HG02970 (cell line): ENCODE data around the gene HABP2.
A peak's percentile ranks its signal among the peaks of the same experiment; 100 is the strongest.

Experiments
- ATAC-seq: cut with Tn5 transposase; IDR thresholded peaks from one replicate; pipeline ENCODE4 v1.9.1; 2021; ENCODE audit warnings: mild to moderate bottlenecking, moderate library complexity, moderate number of reproducible peaks; ENCODE audit not compliant: unreplicated experiment, low FRiP score

HABP2 gene

DNA sequence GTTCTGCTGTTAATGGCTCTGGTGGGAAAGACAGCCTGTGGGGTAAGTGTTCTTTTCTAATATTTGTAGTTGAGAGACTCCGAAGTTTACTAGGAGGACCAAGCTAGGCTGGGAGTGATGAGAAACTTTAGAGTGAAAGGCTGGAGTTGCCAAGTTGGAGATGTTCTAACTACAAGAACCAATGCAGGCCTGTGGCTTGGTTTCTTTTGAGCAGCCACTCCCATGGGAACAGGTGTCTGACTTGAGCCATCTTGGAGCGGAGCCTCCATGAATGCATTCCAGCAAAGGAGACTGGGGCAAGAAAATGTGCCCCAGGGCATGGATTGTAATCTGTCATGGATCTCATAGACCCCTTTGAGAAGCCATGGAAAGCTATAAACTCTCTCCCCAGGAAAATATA is 296 bp downstream of the HABP2 start:
- no peak for ATAC-seq

DNA sequence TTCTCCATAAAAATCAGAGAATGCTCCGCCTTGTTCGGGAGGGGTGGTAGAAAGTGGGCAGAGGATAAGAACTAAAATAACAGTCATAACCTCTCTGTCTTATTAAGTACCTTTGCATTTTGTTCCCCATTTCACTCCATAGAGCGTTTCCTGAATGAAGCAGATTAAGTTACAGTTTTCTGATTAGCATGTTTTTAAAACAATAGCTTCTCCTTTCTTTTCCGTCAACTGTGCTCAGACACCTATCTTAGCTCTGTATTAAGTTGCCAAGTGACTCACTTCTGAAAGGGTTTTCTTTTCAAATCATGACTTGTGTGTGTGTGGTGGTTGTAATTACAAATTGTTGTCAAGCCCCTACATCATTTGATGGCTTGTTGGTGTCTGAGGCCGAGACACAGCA is 1.4 kb downstream of the HABP2 start:
- no peak for ATAC-seq

DNA sequence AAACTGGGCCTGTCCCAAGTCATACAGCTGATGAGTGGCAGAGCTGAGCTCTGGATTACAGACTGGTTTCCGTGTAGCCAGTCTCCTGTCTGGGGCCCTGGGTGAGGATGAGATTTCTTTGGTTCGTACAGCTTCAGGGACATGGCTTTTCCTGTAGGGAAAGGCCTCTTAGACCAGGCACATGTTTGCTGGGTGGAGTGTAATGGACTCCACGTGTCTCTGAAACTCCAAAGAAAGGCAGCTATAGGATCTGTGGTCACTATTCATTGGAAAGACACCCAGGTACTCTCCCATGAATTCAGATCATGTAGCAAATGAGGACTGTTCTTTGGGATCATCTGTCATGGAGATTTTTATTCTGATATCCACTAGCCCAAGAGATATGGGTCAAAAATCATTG is 2.4 kb downstream of the HABP2 start:
- ATAC-seq = no peak

DNA sequence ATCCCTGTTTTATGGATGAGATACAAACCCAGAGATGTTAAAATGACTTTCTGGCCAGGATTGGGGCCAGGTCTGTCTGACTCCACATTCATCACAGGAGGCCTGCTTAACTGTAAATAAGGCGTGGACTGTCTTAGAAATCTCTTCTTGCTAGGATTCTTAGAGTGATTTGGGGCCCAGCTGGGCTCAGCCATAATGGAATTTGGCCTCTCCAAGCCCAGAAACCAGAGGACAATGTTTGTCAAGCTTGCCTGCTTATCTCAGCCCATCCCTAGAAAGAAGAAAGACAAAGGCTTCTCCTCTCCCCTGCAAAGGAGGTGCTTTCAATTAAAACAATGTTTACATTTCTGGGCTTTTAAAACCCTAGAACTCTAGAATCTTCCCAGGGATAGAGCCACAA is 2.9 kb downstream of the HABP2 start:
- ATAC-seq = no peak

DNA sequence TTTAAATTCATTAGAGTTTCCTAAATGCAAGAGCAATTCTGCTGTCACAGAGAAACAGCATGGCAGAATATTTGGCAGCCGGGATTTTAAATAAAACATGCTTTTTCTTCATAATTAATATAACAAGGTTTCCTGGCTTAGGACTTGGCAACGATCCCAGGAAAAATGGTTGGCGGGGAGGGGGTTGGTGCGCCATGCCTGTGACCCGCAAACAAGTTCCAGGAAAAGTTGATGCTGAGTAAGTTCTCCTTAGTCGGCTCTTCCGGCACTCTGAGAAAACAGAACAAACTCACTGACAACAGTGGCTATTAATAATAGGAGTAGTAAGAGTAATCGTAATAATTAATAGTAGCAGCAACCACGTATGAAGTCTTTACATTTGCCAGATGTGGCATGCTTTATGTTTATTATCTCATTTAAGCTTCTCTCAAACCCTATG is 4.6 kb downstream of the HABP2 start:
- ATAC-seq = no peak

DNA sequence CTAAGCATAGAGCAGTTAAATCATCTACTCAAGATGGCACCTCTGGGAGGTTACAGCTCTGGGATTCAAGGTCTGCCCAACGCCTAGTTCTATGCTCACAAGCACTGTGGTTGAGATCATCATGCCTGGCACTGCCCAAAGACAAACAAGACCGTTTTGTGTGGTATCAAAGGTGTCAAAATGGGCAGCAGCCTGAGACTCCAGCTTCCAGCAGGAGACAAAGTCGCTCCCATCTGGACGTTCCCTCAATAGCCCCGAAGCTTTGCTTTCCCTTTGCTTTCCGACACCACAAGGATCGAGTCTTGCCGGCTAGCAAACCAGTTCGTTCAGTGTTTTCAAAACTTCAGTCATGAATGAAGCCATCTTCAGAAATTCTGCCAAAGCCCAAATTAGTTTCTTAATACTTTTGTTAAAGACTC is 5.1 kb downstream of the HABP2 start:
- ATAC-seq = no peak

DNA sequence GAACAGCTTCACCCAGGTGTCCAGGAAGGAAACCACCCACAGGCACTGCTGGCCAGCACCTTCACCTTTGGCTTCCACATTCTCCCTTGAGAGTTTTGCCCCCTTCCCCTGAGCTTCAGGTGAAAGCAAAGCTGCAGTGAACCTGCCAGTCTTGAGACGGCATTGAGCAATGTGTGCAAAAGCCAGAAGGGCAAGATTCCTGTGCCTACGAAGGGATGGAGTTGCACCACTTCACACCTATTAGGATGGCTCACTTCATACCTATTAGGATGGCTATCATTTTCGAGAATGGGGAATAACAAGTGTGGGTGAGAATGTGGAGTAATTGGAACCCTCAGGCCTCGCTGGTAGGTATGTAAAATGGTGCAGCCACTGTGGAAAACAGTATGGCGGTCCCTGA is 7.2 kb downstream of the HABP2 start:
- no peak for ATAC-seq

DNA sequence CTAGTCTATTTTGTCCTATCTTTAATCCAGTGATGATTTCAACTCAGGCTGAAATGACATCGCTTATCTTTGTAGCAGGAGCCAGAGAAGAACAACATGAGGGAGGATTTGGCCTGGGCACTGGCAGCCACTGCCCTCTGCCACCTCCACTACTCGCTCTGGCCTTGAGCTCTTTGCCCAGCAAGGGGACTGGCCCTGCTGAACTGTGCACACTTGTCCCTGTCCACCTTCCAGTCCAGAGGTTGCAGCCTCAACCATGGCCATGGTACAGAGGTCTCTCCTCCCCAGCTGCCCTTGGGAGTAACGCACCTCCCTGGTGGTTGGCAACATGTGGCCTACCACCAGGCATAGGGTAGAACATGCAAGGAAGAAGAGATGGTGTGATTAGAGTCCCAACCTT is 8.4 kb downstream of the HABP2 start:
- no peak for ATAC-seq

DNA sequence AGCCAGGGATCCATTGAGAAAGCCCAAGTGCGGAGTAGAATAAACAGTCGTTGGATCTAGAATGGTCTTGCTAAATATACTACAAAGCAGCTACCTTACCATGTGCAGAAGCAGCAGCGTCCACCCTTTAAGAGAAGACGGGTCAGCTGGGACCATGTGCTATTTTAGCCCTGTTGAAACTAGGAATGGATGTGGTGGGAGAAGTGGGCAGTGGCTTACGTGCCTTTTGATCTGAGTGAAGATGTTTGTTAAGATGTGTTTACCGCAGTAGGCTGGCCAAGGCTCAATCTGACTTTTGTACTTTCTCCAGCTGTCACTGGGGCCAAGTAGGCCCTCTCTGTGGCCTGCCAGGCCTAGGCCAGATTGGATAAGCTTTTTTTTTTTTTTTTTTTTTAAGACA is 9.2 kb downstream of the HABP2 start:
- ATAC-seq = no peak

DNA sequence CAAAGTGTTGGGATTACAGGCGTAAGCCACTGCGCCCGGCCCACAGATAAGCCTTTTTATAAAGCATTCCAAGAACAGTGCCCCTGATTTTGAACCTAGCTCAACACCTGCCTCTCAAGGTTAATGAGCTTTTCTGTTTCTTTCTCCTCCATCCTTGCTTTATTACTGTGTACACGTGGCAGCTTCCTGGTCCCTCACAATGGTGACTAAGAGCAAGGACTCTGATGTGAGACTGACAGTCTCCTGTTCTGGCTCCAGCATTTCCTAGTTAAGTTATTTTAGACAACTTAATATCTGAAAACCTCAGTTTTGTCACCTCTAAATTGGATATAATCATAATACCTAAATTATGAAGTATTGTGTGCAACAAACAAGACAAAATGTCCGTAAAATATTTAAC is 9.9 kb downstream of the HABP2 start:
- no peak for ATAC-seq

DNA sequence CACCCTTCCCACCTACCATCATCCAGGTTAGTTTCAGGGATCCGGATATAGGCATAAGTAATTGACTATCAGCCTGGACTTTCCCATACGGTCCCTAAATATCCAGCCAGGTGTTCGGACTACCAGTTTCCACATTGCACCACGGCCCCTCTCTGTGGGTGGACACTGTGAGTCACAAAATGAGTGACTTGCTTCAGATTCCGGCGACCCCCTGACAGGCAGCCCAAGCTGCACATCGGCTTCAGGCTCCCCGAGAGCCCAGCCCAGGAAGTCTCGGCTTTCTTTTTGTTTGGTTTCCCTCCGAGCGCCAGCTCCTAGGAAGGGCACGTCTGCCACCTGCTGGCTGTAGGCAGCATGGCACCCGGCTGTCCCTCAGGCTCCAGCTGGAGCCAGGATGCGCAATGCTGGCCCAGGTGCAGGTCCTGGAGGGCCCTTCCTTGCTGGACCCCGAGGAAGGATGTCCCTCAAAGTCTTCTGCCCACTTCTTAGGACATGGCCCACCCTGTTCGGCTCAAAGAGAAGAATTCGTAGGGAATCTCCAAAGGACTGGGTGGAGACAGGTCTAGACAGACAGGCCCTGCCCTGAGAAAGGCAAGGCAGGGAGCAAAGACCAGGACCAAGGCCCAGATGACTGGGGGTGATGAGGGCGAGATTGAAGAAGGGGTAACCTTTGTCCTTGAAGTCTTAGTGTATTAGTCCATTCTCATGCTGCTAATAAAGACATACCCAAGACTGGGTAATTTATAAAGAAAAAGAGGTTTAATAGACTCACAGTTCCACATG is 10.6 kb downstream of the HABP2 start:
- peak; percentile 94 for ATAC-seq

DNA sequence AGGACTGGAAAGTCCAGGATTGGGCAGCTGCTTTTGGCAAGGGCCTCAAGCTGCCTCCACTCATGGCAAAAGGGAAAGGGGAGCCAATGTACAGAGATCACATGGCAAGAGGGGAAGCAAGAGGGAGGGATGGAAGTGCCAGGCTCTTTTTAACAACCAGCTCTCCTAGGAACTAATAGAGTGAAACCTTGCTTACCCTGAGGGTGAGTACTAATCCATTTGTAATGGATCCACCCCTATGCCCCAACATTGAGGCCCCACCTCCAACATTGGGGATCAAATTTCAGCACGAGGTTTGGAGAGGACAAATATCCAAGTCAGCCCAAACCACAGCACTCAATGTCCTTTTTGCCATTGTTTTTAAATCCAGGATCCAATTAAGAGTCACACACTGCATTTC is 12.5 kb downstream of the HABP2 start:
- ATAC-seq = no peak

DNA sequence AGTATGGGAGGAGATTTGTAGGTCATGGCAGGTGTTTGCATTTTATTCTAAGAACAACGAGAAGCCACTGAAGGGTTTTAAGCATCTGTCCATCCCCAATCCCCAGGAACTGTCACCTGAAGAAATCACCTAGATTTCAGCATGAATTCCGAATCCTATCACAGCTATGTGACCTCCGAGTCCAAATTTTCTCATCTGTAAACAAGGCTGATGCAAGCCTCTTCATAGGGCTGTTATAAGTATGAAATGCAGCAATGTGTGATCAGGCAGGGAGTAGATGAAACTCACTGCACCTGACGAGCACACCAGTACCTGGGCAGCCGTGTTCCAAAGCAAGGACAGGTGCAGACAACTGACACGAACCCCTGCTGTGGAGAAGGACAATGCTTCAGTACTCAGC is 14.0 kb downstream of the HABP2 start:
- ATAC-seq = no peak

DNA sequence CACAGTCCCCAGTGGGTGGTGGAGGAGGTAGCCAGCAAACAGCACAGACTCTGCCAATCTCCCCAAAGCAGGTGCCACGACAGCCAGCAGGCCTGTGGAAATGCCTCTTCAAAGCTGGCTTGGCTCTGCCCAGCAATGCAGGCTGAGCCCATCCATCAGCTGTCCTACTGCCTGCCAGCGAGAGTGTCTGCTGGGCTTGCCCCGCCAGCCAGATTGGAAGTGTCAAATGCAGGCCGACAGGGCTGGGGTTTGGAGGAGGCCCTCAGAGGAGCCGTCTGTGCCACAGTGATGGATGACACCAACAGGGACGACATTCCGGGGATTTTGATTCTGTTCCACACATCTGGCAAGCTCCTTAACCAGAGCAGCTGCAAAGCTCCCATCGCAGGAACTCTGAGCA is 16.7 kb downstream of the HABP2 start:
- no peak for ATAC-seq

DNA sequence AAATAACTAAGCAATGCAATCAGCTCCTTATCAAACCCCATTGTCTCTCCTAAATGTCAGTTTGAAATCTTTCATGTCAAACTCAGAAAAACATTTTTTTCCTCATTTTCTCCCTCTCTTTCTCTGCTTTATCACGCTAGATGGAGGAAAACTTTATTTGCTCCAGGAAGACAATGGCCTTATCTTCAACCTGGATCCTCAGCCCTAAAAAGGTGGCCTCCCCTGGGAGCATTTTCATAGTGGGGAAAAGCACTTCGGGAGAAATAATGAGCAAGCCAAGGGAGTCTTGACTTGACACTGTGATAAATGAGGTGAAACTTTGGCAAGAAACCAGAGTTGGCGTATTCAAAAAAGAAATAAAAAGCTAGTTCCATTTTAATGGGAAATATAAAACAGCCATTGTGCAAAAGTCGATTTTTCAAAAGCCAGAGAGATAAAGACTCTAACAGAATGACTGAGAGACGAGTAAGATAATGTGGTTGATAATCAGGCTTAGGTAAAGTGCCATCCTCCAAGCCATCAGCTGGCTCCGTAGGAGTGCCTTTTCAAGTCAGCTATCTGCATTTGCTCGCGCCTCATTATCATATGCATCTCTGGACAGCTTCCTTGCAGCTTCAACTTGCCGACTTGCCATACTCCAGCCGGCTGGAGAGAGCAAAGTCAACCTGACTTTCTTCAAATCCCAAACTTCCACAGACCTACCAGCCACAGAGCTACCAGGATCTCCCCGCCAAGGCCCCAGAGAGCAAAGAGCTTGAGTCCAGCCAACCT is 19.9 kb downstream of the HABP2 start:
- ATAC-seq = no peak

DNA sequence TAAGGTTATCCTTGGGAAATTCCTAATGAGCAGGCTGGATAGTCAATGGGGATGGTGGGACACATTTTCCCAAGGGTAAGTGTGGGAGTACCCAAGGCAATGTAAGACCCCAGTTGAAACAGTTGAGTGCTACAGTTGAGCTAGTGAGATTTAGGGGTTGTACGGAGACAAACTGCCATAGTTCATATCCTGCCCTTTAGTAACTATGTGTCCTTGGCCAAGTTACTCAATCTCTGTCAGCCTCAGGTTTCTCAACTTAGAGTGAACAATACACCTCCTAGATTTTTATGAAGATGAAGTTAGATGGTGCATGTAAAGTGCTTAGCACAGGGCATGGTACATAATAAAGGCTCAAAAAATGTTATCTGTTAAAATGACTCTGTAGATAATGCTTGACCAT is 20.5 kb downstream of the HABP2 start:
- ATAC-seq = no peak

DNA sequence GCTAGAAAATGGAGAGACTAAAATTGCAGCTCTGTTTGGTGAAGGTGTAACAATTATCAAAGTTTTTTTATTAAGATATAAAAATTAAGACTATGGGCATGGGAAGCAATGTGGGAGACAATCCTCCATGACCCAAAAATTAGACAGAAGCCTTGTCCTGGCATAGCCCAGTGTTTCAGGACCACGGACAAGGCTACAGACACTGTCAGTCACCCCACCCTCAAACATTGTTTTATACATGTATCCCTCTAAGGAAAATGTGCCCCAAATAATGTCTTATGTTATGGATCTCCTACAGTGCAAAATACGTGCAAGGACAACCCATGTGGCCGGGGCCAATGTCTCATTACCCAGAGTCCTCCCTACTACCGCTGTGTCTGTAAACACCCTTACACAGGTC is 24.0 kb downstream of the HABP2 start:
- no peak for ATAC-seq

DNA sequence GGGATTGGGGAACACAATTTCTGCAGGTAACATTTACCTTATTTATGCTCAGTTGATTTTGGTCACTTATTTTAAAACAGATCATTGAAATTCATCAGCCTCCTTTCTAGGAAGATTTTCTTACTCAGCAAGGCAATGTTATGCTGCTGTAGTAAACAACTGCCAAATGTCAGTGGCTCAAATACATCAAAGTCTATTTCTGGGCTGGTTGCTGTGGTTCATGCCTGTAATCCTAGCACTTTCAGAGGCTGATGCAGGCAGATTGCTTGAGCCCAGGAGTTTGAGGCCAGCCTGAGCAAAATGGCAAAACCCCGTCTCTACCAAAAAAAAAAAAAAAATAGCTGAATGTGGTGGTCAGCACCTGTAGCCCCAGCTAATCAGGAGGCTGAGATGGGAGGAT is 25.9 kb downstream of the HABP2 start:
- ATAC-seq = no peak

DNA sequence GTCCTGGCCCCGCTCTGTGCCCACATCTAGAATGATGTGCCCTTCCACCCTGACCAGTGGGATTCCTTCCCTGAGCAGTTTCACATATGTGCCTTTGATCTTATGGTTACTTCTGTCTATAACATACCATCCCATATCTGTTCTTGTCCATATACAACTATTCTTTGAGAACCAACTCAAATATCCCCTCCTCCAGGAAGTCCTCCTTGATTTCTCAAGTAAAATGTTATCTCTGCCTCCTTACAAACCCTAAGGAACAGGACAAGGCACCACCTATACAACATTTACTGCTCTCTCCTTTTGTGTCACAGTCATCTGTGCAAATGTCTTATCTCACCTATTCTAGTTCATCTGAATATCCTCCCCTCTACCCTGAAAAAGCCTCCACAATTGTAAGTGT is 28.2 kb downstream of the HABP2 start:
- no peak for ATAC-seq

DNA sequence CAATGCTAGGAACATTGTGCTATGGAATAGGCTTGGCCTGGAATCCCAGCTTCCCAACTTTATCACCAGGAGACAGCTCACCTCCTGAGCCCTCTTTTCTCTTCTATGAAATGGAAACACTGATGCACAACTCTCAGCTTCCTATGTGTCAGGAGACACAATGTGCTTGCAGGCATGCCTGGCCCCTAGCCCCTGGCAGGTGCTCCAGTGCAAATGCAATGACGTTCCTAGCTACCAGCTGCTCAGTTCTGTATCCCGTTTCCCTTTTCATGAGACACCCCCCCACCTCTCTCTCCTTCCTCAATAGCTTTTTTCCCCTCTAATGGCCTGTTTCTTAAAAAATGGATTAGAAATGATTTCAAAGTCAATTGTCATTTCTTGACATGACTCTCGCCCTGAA is 30.7 kb downstream of the HABP2 start:
- ATAC-seq = no peak

DNA sequence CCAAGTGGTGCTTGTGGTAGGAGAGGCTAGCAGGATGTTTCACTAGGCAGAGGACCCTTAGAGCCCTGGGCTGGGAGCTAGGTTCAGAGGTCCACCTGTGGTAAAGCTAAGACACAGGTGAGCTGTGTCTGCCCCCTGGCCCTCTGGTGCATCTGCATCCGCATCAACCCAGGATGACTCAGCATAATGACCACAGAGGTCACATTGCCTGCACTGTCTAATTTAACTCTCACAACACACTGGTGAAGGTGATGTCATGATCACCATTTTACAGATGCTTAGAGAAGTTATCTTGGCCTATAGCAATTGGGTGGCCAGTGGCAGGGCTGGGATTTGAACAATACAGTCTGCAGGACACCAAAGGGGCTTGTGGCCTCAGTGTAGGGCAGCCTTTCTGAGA is 33.1 kb downstream of the HABP2 start:
- ATAC-seq = no peak

DNA sequence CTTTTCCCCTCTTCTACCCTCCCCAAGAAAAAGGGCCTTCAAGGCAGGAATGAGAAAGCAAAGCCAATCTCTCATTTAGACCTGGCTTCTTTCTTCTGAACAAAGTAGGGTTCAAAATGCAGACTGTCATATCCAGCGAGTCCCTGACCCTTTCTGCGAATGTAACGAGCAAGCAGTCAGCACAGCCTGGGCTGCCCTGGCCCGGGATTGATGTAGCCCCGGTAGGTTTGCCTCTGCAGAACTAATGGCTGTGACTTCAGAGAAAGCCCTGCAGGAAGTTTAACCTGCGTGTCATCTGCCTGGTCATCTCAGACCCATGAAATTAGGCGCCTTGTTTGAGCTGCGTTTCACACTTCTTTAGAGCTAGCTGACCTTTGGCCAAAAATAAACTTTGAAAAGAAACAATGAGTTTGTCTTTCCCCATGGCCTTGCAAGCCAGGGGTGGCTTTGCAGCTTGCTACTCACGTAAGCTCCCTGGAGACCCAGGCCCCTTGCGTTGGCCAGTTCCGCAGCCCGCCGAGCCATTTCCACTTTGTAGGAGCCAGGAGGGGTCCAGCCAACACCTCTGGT is 36.4 kb downstream of the HABP2 start:
- ATAC-seq = no peak
